ENCODE data around the gene SPON2.

SPON2 gene

GRCh38 chr4:1182313-1182712 is 9.9 kb upstream of the SPON2 start:
- DNase-seq (ENCODE audit: low read depth) = no peak
- no peak for TF ChIP-seq CTCF (IDR thresholded peaks at IDR 0.05; ENCODE audit: low read depth, low read length, missing control alignments)
- no peak overlapping the region for H3K4me3 ChIP-seq (ENCODE audit: low read depth, low read length)

GRCh38 chr4:1180663-1181062 is 8.3 kb upstream of the SPON2 start:
- DNase-seq (ENCODE audit: low read depth) = no peak
- no peak overlapping the region for H3K4me3 ChIP-seq (ENCODE audit: low read depth, low read length)
- TF ChIP-seq CTCF (IDR thresholded peaks at IDR 0.05; ENCODE audit: low read depth, low read length, missing control alignments) = no peak

GRCh38 chr4:1179976-1180375 is 7.6 kb upstream of the SPON2 start:
- DNase-seq (ENCODE audit: low read depth) = no peak
- TF ChIP-seq CTCF (IDR thresholded peaks at IDR 0.05; ENCODE audit: low read depth, low read length, missing control alignments) = no peak

GRCh38 chr4:1179089-1179441 is 6.7 kb upstream of the SPON2 start:
- no peak for DNase-seq (ENCODE audit: low read depth)
- TF ChIP-seq CTCF (IDR thresholded peaks at IDR 0.05; ENCODE audit: low read depth, low read length, missing control alignments) = no peak
- H3K4me3 ChIP-seq (ENCODE audit: low read depth, low read length) = no peak overlapping the region

More at GRCh38 chr4:1179976-1180375, 7.6 kb upstream of the SPON2 start:
- no peak overlapping the region for H3K4me3 ChIP-seq (ENCODE audit: low read depth, low read length)

- no peak overlapping the region for H3K4me3 ChIP-seq (ENCODE audit: low read depth, low read length)
- TF ChIP-seq CTCF (IDR thresholded peaks at IDR 0.05; ENCODE audit: low read depth, low read length, missing control alignments) = no peak
- DNase-seq (ENCODE audit: low read depth) = no peak
Observed at GRCh38 chr4:1178300-1179088, 6.1 kb upstream of the SPON2 start.

- no peak for DNase-seq (ENCODE audit: low read depth)
- TF ChIP-seq CTCF (IDR thresholded peaks at IDR 0.05; ENCODE audit: low read depth, low read length, missing control alignments) = no peak
- no peak overlapping the region for H3K4me3 ChIP-seq (ENCODE audit: low read depth, low read length)
Observed at GRCh38 chr4:1177274-1178141, 5.1 kb upstream of the SPON2 start.
